ENCODE measurements around the gene SPINK14. TPM values are rescaled to one million over a fixed set of nuclear protein-coding genes. Genes with fewer than 3 reads are reported as not detected.
A peak's percentile ranks its signal among the peaks of the same experiment; 100 is the strongest.

Gene SPINK14, protein sequence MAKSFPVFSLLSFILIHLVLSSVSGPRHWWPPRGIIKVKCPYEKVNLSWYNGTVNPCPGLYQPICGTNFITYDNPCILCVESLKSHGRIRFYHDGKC
- total RNA-seq: not detected

DNA sequence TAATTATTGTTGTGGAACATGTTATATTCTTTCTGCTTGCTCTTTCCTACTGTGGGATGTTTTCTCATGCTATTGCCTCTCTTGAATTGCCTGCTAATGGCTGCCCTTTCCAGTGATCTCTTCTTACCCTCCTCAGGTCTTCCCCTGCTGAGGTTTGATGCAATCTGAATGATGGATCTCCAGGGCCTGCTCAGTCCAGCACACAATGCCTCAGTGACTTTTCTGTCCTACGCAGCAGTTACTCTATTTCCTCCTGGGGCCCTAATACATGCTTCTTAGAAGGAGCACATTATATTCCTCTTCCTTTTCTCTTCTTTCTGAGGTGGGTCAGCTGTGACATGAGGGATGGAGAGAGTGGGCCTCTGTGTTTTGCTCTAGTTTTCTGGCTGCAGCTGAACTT is at the start of gene SPINK14:
Gene SPINK14, plus strand, starts transcription at position 301 of the 400 bp plus-strand sequence. CDS start 1,187 bp downstream, outside the sequence.
- intact Hi-C loops (cut with DNase I): no loop called here

DNA sequence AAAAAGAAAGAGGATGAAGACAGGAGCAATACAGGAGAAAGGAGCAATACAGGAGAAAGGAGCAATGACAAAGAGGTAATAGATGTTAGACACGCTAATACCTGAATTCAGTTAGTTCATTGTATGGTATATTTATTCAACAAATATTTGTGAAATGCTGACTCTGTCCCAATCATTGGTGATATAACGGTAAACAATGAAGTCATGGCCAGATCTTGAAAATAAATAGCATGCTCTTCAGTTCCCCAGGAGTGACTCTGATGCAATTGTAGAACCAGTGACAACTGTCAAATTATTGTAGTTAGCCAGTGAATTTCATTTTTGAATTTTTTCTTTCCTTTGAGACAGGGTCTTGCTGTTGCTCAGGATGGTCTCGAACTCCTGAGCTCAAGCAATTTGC is 48.0 kb upstream of the SPINK14 start:
- DNase-seq (ENCODE audit: low spot score): no peak
- intact Hi-C loops (cut with DNase I): no loop called here
- no peak for ATAC-seq

More for the DNA sequence above, at the start of gene SPINK14:
- DNase-seq (ENCODE audit: low spot score) (no peak), ATAC-seq (no peak)

DNA sequence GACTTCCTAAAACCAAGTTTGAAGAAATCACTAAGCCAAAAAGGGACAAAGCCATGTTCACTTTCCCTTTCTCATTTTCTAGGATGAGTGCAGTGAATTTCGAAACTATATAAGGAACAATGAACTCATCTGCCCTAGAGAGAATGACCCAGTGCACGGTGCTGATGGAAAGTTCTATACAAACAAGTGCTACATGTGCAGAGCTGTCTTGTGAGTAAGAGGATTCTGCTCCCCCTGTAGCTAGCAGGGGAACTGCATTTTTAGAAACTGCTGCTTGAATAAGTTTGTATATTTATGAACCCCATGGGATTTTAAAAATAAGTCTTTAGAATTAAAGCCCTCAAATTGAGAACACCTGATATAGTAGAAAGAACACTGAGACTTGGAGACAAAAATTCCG is 42.7 kb upstream of the SPINK14 start:
- intact Hi-C loops (cut with DNase I): no loop called here
- ATAC-seq (no peak), DNase-seq (ENCODE audit: low spot score) (no peak)

DNA sequence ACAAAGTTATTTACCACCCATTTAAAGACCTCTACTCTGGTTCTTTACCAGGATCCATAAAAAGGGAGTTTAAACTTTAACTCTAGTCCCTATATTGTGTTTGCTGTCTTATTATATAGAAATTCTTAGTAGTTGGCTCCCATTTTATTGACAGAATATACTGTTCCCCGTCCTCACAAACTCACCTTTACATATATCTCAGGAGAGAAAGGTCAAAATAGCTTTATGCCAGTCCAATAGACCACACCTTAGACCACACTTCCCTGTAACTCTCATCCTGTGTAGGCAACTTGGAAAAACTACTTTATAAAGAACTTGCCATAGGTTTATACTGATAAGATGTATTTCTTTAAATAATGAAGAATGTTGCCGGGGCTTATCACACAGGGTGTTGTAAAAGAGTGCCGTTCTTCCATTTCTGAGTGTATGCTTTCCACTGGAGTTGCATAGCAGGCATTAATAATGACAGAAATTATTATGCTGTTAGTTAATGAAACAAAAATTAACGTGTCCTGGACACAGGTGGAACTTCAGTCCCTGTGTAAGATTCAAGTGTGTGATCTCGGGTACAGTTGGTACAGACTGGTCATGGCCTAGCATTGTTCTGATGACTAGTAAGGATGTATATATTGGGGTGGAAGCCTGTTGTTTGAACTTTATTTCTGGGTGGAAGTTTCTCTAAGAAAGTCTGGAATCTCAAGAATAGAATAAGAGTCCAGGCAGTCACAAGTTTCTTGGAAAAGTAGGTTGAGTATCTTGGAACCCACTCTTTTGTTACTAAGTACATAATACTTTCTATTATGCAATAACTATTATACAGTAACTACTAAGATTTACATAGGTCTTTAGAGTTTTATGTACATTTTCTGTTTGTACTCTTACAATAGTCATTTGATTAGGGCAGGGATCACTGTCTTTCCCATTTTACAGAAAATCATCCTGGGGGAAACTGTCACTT is 33.0 kb upstream of the SPINK14 start:
- intact Hi-C loops (cut with DNase I): no loop called here
- DNase-seq (ENCODE audit: low spot score): no peak
- no peak for ATAC-seq

DNA sequence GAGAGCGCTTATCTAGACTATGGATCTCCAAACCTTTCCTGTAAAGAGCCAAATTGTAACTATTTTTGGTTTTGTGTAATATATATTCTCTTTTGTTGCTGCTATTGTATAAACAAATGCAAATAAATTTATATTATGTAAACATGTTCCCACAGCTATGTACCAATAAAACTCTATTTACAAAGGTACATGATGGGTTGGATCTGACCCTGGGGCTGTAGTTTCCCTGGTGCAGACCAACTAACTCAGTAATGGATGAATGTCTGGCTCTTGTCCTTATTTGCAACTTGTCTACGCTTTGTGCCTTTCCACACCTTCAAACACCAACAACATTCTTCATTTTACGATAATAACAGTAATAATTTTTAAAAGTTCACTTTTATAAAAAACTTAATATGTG is 27.5 kb upstream of the SPINK14 start:
- intact Hi-C loops (cut with DNase I): no loop called here
- ATAC-seq: no peak

DNA sequence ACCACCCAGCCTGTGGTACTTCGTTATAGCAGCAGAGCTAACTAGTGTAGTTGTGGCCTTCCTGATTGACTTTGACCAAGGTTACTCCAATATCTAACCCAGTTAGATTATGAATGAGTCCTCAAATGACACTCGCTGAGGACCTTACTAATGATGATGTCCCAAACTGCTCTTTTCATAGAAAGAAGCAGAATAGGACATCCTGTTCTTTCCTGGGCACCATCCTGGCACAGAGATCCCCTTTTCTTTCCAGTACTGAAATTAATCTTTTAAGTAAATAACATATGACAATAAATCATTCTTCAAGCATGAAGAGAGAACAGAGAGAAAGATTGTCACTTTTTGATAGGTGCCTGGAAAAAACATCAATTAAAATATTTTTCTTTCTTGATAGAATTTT is 26.7 kb upstream of the SPINK14 start:
- intact Hi-C loops (cut with DNase I): no loop called here
- no peak for DNase-seq (ENCODE audit: low spot score)
- ATAC-seq: no peak

More for the DNA sequence above, 27.5 kb upstream of the SPINK14 start:
- no peak for DNase-seq (ENCODE audit: low spot score)

DNA sequence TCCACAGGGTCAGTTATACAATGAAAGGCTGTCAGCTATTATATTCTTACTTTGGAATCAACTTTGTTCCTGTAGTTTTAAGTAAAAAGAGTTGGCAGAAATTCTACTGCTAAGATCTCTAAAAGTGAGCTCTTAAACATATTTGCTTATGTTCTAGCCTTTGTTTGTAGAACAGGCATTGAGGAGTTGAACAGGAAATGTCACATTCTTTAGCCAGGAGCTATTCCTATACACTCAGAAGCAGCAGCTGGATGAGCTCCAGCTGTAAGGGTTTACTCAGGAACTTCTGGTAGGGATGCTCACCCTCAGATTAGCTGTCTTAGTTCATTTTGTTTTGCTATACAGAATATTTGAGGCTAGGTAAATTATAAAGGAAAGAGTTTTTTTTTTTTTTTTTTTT is 22.4 kb upstream of the SPINK14 start:
- ATAC-seq: no peak
- no peak for DNase-seq (ENCODE audit: low spot score)
- intact Hi-C loops (cut with DNase I): no loop called here

DNA sequence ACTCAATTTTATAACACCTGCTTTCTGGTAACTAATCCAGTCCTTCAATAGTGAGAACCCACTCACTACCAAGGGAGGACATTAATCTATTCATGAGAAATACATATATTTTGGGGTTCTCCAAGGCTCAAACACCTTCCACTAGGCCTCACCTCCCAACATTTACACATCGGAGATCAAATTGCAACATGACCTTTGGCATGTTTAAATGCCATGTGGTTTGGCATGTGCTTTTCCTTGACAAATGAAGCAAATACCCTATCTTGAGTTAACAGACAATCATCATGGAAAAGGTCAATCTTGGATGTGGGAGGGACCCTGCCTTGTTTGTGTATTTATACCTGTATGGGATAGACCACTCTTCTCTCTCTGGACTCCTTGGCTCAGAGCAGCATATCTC is 21.9 kb upstream of the SPINK14 start:
- no peak for ATAC-seq
- DNase-seq (ENCODE audit: low spot score): no peak
- intact Hi-C loops (cut with DNase I): no loop called here

DNA sequence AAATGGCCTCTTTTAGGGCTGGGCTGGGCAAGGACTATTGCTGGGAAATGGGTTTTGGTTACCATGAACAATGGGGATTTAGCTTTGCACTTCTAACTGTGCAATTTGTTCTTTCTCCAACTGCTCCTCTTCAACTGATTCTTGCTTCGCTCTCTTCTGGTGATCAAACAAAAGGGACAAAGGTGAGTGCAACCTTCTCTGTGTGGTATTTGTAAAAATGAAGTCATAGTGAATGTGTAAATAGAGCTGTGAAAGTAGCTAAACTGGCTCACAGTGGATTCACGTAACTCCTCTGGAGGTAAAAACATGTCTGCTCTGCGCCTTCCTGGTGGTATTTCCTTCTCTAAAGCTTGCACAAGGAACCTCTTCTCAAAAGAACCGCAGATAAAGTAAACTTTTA is 20.9 kb upstream of the SPINK14 start:
- no peak for ATAC-seq
- intact Hi-C loops (cut with DNase I): no loop called here
- no peak for DNase-seq (ENCODE audit: low spot score)

DNA sequence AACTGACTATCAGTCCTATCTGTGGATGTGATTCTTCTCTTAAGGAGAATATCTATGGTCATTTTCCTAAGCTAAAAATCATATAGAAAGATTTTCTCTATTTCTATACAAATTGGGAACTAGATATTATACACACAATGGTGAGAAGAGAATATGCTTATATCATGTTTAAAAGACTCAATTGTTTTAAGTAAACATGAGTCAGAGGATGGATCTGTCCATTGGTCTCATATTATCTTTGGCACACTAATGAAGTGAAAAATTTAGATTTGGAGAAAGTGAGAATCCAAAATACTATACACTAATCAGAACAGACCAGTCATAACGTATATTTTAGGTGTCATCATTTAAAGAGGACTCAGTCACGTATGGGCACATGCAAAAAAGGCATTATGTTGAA is 16.5 kb upstream of the SPINK14 start:
- intact Hi-C loops (cut with DNase I): no loop called here
- ATAC-seq (no peak), DNase-seq (ENCODE audit: low spot score) (no peak)

DNA sequence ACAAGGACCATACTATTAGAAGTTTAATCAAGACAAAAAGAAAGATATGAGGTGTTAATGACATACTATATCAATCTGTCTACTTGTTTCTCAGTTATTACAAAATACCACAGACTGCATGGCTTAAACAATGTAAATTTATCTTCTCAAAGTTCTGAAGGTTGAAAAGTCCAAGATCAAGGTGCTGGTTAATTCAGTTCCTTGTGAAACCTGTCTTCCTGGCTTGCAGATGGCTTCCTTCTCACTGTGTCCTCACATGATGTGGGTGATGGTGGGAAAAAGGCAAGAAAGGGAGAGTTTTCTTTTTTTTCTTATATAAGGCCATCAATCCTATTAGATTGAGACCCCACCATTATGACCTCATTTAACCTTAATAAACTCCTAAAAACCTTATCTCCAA is 15.6 kb upstream of the SPINK14 start:
- DNase-seq (ENCODE audit: low spot score) (no peak), ATAC-seq (no peak)
- intact Hi-C loops (cut with DNase I): no loop called here

DNA sequence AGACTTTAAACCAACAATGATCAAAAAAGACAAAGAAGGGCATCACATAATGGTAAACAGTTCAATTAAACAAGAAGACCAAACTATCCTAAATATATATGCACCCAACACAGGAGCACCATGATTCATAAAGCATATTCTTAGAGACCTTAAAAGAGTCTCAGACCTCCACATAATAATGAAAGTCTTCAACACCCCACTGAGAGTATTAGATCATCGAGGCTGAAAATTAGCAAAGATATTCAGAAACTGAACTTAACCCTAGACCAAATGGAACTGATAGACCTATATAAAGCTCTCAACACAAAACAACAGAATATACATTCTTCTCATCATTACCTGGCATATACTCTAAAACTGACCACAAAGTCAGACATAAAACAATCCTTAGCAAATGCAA is 11.7 kb upstream of the SPINK14 start:
- intact Hi-C loops (cut with DNase I): no loop called here
- DNase-seq (ENCODE audit: low spot score) (no peak), ATAC-seq (no peak)

DNA sequence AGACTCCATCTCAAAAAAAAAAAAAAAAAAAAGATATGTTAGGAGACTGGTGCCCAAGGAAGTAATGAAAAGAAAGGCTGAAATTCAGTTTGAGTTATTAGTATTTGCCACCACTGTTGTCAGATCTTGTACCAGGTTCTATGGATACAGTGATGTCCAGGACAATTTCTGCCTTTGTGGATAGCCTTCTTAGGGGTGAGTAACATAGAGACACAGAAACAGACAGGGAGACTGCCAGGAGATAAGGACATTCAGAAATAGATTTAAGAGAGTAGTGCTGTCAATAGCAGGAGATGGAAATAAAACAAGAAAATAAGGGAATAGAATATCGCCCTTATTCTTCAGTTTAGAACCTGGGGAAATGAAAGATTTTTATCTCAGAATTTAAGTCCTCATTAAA is 6.3 kb upstream of the SPINK14 start:
- intact Hi-C loops (cut with DNase I): no loop called here
- DNase-seq (ENCODE audit: low spot score): no peak
- ATAC-seq: no peak

DNA sequence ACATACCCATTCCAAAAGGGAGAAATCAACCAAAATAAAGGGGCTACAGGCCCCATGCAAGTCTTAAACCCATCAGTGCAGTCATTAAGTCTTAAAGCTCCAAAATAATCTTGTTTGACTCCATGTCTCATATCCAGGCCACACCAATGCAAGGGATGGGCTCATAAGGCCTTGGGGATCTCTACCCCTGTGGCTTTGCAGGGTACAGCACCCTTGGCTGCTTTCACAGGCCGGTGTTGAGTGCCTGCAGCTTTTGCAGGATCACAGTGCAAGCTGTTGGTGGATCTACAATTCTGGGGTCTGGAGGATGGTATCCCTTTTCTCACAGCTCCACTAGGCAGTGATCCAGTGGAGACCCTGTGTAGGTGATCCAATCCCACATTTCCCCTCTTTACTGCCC is 5.0 kb upstream of the SPINK14 start:
- intact Hi-C loops (cut with DNase I): no loop called here
- no peak for ATAC-seq
- no peak for DNase-seq (ENCODE audit: low spot score)

DNA sequence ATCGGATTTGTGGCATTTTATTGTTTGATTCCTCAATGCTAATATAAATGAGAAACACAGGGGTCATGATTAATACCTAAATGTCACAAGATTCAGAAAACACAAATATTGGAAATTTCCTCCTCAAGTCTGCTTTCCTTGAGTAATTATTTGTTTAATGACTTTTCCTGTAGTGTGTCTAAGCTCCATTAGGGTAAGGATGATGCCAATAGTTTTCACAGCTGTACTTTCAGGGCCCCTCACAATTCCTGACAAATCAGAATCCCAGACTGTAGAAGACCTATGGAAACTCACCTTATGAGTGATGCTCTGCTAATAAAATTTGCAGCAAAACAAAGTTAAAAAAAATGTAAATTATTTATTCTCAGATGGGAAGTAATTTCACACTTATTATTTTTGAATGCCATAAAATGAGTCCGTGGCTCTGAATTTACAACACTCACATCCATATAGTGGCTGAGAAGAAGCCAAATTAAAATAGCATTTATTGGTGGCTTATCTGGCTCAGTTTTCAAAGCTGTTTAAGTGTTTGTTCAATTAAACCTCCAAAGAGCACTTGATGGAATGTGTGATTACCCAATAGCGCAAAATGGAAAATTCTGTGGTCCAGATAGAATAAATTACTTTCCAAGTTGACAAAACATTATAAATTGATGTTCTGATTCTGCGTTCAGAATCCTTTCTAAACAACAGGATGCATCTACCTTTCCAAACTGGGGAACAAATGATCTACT is 1.6 kb upstream of the SPINK14 start:
- ATAC-seq: no peak
- intact Hi-C loops (cut with DNase I): no loop called here
- no peak for DNase-seq (ENCODE audit: low spot score)

DNA sequence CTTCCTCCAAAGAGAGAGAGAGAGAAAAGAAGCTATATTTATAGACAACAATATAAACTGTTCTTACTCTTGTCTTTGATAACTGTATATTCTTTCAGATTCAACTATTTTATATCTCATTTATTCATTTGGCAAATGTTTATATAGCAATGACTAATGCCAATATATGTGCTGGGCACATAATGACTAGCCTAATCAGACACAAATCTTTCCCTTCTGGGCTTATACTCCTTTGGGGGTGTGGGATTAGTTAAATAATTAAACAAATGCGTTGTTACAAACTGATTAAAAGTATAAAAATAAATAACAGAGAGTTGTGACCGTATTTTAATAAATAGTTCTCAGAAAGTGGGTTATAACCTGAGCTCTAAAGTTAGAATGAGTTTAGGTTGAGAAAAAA is 4.0 kb downstream of the SPINK14 start:
- DNase-seq (ENCODE audit: low spot score) (no peak), ATAC-seq (no peak)
- intact Hi-C loops (cut with DNase I): no loop called here

DNA sequence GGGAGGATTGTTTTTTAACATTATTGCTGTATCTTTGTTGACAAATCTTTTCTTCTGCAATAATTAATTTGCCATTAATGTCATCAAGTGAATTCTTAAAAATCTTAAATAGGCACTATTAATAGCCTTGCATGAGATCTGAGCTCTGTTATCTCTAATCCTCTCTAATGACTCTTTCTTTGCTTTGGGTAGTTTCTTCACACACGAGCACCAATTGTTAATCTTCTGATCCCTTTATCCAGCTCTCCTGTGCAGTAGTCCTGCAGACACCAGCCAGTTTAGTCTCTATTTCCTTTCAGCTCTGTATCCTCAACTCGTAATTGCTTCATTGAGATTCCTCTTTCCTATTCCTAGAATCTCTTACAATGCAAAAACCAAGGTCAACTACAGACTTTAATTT is 8.1 kb downstream of the SPINK14 start:
- no peak for ATAC-seq

DNA sequence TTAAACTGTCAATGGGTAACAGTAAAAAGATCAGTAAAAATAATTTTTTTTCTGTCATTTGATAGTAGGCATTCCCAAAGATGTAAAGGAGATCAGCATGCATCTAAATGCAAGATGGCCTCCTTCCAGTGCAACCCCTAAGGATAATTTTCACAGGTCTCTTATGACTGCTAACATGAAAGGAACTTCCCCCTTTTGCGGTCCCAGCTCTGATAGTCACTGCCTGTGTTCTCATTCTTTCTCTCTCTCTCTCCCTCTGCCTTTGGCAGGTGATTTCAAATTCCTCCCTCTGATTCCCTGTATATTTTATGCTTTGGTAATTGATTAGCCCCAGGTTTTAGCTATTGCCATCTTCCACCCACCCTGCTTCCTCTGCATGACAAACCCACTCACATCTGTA is 8.9 kb downstream of the SPINK14 start:
- ATAC-seq (no peak), DNase-seq (ENCODE audit: low spot score) (no peak)
- intact Hi-C loops (cut with DNase I): no loop called here

More for the DNA sequence above, 8.1 kb downstream of the SPINK14 start:
- intact Hi-C loops (cut with DNase I): no loop called here
- no peak for DNase-seq (ENCODE audit: low spot score)

DNA sequence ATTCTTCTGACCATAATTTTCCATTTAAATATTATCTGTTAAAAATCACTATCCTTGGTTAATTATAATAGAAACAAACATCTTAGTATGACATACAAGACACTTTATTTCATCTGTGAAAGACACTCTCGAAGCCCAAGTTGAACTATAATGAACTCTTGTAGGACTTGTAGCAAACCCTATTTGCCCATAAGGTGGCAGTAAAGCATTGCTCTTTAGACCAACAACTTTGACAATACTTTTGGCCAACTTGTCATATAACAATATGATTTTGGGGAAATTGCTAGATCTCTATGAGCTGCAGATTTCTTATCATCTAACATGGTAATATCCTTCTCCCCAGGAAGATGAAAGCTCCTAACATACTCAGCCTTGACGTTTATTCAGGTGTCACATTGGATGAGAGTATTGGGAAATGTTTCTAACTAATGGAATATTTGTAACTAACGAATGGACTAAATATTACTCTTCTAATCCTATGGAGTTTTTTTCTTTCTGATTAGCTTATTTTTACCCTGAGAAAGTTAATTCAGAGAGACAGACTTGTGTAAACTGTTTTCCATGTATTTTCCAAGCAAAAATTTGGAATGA is 11.0 kb downstream of the SPINK14 start:
- intact Hi-C loops (cut with DNase I): no loop called here
- peak; percentile 46 for ATAC-seq
- DNase-seq (ENCODE audit: low spot score): no peak

Measured in sciatic nerve (tissue), 2 donors.